Tibial nerve (tissue), 4 donors: Measurements from ENCODE around the gene RNF144B. TPM values are rescaled to one million over a fixed set of nuclear protein-coding genes. Genes with fewer than 3 reads are reported as not detected.

Source experiments
- DNase-seq, 2 donors: peaks; one replicate each; pipeline ENCODE4 v3.0.0-alpha.2; 2019; ENCODE audit warnings: low spot score in 2 of 2
- H3K27ac ChIP-seq, 4 donors: fragments of 200-600 bp; sonication (generic) in 3 of 4; one replicate each; pipeline ENCODE4 v1.5.1; 2017 to 2019; ENCODE audit warnings: mild to moderate bottlenecking in 1 of 4
- H3K27me3 ChIP-seq, 2 donors: fragments of 200-600 bp; sonication (generic) in 1 of 2; one replicate each; pipeline versions ENCODE4 v1.5.1 to v1.6.0; 2017 to 2019
- H3K36me3 ChIP-seq, 3 donors: fragments of 200-600 bp; sonication (generic); one replicate each; pipeline ENCODE4 v1.5.1; 2018 to 2019
- H3K4me1 ChIP-seq, 4 donors: fragments of 200-600 bp; sonication (generic) in 3 of 4; one replicate each; pipeline ENCODE4 v1.5.1; 2017 to 2019
- H3K4me3 ChIP-seq, 4 donors: fragments of 200-600 bp; sonication (generic) in 3 of 4; one replicate each; pipeline ENCODE4 v1.5.1; 2017 to 2019; ENCODE audit warnings: mild to moderate bottlenecking in 1 of 4, moderate library complexity in 1 of 4
- H3K9me3 ChIP-seq, 4 donors: fragments of 200-600 bp; sonication (generic) in 3 of 4; one replicate each; pipeline ENCODE4 v1.5.1; 2017 to 2019
- EP300 ChIP-seq, 2 donors: sonication (generic); formaldehyde crosslinking; IDR thresholded peaks; one replicate each; pipeline ENCODE4 v1.6.1; 2017; ENCODE audit warnings: antibody characterized with exemption in 2 of 2, mild to moderate bottlenecking in 1 of 2
- POLR2A ChIP-seq, 2 donors: fragments of 450-650 bp; IDR thresholded peaks; one replicate each; pipeline ENCODE4 v1.6.1; 2017; ENCODE audit warnings: antibody characterized with exemption in 2 of 2, mild to moderate bottlenecking in 2 of 2, moderate library complexity in 2 of 2
- WGBS, 2 donors: methylation state at CpG; one replicate each; pipeline ENCODE4 v1.1.5; 2018; 5-methylcytosine and 5-hydroxymethylcytosine counted together
- total RNA-seq, 4 donors: library from RNA; depleted of rRNA; stranded (reverse); fragments of >200 nt; gene quantifications; one replicate each; pipeline ENCODE4 v1.1.0, GENCODE V29; 2016
- TF ChIP-seq, protein P1 (sequence below), 5 experiments: fragments of 200-600 bp in 3 of 5; fragments of 450-650 bp in 2 of 5; sonication (generic) in 3 of 5; IDR thresholded peaks; one replicate each; pipeline ENCODE4 v1.5.1; 2016 to 2019; ENCODE audit warnings: antibody characterized with exemption in 5 of 5, mild to moderate bottlenecking in 3 of 5, moderate library complexity in 2 of 5

RNF144B gene
- total RNA-seq, 4 donors from 2014 or later = 6.5 to 15.5 (median 13.6) TPM

- 75 to 90% methylated on average over 4 of the region's 4 CpGs for WGBS, 2 donors
- Histone ChIP-seq H3K36me3 (no peaks in the 10 kb centered on the region), H3K4me1 (no peaks in the 10 kb centered on the region), H3K27me3 (no peaks in the 10 kb centered on the region), H3K9me3 (no peaks in the 10 kb centered on the region), H3K27ac (no peak overlapping the region), H3K4me3 (no peak overlapping the region)
- TF ChIP-seq POLR2A (IDR thresholded peaks at IDR 0.05) = no peak
- no peak for TF ChIP-seq EP300 (IDR thresholded peaks at IDR 0.05)
- TF ChIP-seq, protein P1, sequence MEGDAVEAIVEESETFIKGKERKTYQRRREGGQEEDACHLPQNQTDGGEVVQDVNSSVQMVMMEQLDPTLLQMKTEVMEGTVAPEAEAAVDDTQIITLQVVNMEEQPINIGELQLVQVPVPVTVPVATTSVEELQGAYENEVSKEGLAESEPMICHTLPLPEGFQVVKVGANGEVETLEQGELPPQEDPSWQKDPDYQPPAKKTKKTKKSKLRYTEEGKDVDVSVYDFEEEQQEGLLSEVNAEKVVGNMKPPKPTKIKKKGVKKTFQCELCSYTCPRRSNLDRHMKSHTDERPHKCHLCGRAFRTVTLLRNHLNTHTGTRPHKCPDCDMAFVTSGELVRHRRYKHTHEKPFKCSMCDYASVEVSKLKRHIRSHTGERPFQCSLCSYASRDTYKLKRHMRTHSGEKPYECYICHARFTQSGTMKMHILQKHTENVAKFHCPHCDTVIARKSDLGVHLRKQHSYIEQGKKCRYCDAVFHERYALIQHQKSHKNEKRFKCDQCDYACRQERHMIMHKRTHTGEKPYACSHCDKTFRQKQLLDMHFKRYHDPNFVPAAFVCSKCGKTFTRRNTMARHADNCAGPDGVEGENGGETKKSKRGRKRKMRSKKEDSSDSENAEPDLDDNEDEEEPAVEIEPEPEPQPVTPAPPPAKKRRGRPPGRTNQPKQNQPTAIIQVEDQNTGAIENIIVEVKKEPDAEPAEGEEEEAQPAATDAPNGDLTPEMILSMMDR (IDR thresholded peaks at IDR 0.05) = no peak
- no peak for DNase-seq
Measured at GRCh38 chr6:18347021-18347577, 40.1 kb upstream of the RNF144B start.

GRCh38 chr6:18347866-18348265, 39.3 kb upstream of the RNF144B start:
- no peak overlapping the region for H3K4me3 ChIP-seq
- H3K36me3 ChIP-seq = no peaks in the 10 kb centered on the region
- DNase-seq = no peak
- H3K9me3 ChIP-seq = no peaks in the 10 kb centered on the region
- no peaks in the 10 kb centered on the region for H3K4me1 ChIP-seq
- TF ChIP-seq POLR2A (IDR thresholded peaks at IDR 0.05) (no peak), EP300 (IDR thresholded peaks at IDR 0.05) (no peak)
- TF ChIP-seq, protein P1 (IDR thresholded peaks at IDR 0.05) = no peak
- H3K27me3 ChIP-seq = no peaks in the 10 kb centered on the region
- no peak overlapping the region for H3K27ac ChIP-seq
- WGBS, 2 donors = 37 to 43% methylated on average over 2 of the region's 2 CpGs

GRCh38 chr6:18349386-18349785, 37.8 kb upstream of the RNF144B start:
- H3K9me3 ChIP-seq = no peaks in the 10 kb centered on the region

GRCh38 chr6:18350271-18350670, 36.9 kb upstream of the RNF144B start:
- H3K27me3 ChIP-seq = no peaks in the 10 kb centered on the region
- DNase-seq = no peak
- H3K9me3 ChIP-seq = no peaks in the 10 kb centered on the region
- WGBS, 2 donors = 67 to 72% methylated on average over 4 of the region's 4 CpGs
- H3K4me3 ChIP-seq = no peak overlapping the region
- no peaks in the 10 kb centered on the region for H3K4me1 ChIP-seq
- TF ChIP-seq POLR2A (IDR thresholded peaks at IDR 0.05) (no peak), EP300 (IDR thresholded peaks at IDR 0.05) (no peak)
- TF ChIP-seq, protein P1 (IDR thresholded peaks at IDR 0.05) = no peak
- no peaks in the 10 kb centered on the region for H3K36me3 ChIP-seq
- no peak overlapping the region for H3K27ac ChIP-seq

More at GRCh38 chr6:18349386-18349785, 37.8 kb upstream of the RNF144B start:
- no peaks in the 10 kb centered on the region for H3K27me3 ChIP-seq
- TF ChIP-seq, protein P1 (IDR thresholded peaks at IDR 0.05) = no peak
- TF ChIP-seq EP300 (IDR thresholded peaks at IDR 0.05) (no peak), POLR2A (IDR thresholded peaks at IDR 0.05) (no peak)
- H3K27ac ChIP-seq = no peak overlapping the region
- no peaks in the 10 kb centered on the region for H3K36me3 ChIP-seq
- DNase-seq = no peak
- no peaks in the 10 kb centered on the region for H3K4me1 ChIP-seq
- H3K4me3 ChIP-seq = no peak overlapping the region

GRCh38 chr6:18350712-18351111, 36.4 kb upstream of the RNF144B start:
- no peak for DNase-seq
- no peaks in the 10 kb centered on the region for H3K9me3 ChIP-seq
- H3K27me3 ChIP-seq = no peaks in the 10 kb centered on the region
- 64 to 92% methylated on average over 3 of the region's 3 CpGs for WGBS, 2 donors
- no peaks in the 10 kb centered on the region for H3K4me1 ChIP-seq
- no peak overlapping the region for H3K27ac ChIP-seq
- TF ChIP-seq, protein P1 (IDR thresholded peaks at IDR 0.05) = no peak
- no peak for TF ChIP-seq POLR2A (IDR thresholded peaks at IDR 0.05)
- TF ChIP-seq EP300 (IDR thresholded peaks at IDR 0.05) = no peak
- H3K36me3 ChIP-seq = no peaks in the 10 kb centered on the region
- no peak overlapping the region for H3K4me3 ChIP-seq
